Measurements from ENCODE around the gene MAP2K5. TPM values are rescaled to one million over a fixed set of nuclear protein-coding genes. Genes with fewer than 3 reads are reported as not detected.

The MAP2K5 gene
- total RNA-seq, 4 donors from 2014 or later = 7.7 to 15.1 (median 12.0) TPM

GRCh38 chr15:67521783-67522568 lies 20.5 kb upstream of the MAP2K5 start:
- 0 to 2% methylated on average over 9 to 12 of the region's 23 CpGs for WGBS, 2 donors (ENCODE audit: low coverage in 1 of 2)

GRCh38 chr15:67523330-67523729 lies 19.2 kb upstream of the MAP2K5 start:
- peak overlapping the region in 2 of 4 donors; percentile 96 to 97 for H3K27ac ChIP-seq

More at GRCh38 chr15:67521783-67522568, 20.5 kb upstream of the MAP2K5 start:
- ATAC-seq = peak; percentile 42
- Histone ChIP-seq H3K27ac (peak overlapping the region; percentile 85 to 97 (median 96)), H3K4me1 (peaks cover 2 to 28% (median 5%) of the 10 kb centered on the region in 3 donors), H3K4me3 (peak overlapping the region; percentile 47 to 87), H3K36me3 (peaks cover 0 to 5% of the 10 kb centered on the region in 2 donors), H3K9me3 (no peaks in the 10 kb centered on the region), H3K27me3 (no peaks in the 10 kb centered on the region)
- TF ChIP-seq POLR2AphosphoS5 (IDR thresholded peaks at IDR 0.05) = peak; percentile 52
- TF ChIP-seq CTCF (IDR thresholded peaks at IDR 0.05) = peak in 1 of 4 experiments; percentile 6
- TF ChIP-seq EP300 (IDR thresholded peaks at IDR 0.05) = no peak
- no peak for TF ChIP-seq POLR2A (IDR thresholded peaks at IDR 0.05)

GRCh38 chr15:67524235-67524634 lies 18.3 kb upstream of the MAP2K5 start:
- Histone ChIP-seq H3K27ac (no peak overlapping the region), H3K36me3 (peaks cover 0 to 21% of the 10 kb centered on the region in 2 donors), H3K27me3 (no peaks in the 10 kb centered on the region), H3K4me3 (no peak overlapping the region), H3K9me3 (no peaks in the 10 kb centered on the region), H3K4me1 (peaks cover 2 to 28% (median 5%) of the 10 kb centered on the region in 3 donors)
- ATAC-seq = no peak
- TF ChIP-seq POLR2AphosphoS5 (IDR thresholded peaks at IDR 0.05) (no peak), POLR2A (IDR thresholded peaks at IDR 0.05) (no peak), EP300 (IDR thresholded peaks at IDR 0.05) (no peak), CTCF (IDR thresholded peaks at IDR 0.05) (no peak)

More at GRCh38 chr15:67523330-67523729, 19.2 kb upstream of the MAP2K5 start:
- WGBS, 2 donors (ENCODE audit: low coverage in 1 of 2) = 57 to 64% methylated on average over 1 of the region's 1 CpG
- TF ChIP-seq CTCF (IDR thresholded peaks at IDR 0.05) = no peak
- TF ChIP-seq POLR2A (IDR thresholded peaks at IDR 0.05) = no peak
- no peak for TF ChIP-seq POLR2AphosphoS5 (IDR thresholded peaks at IDR 0.05)
- TF ChIP-seq EP300 (IDR thresholded peaks at IDR 0.05) = no peak
- H3K36me3 ChIP-seq = peaks cover 0 to 14% of the 10 kb centered on the region in 2 donors
- H3K9me3 ChIP-seq = no peaks in the 10 kb centered on the region
- ATAC-seq = no peak
- H3K27me3 ChIP-seq = no peaks in the 10 kb centered on the region
- peak overlapping the region in 1 of 2 donors; percentile 87 for H3K4me3 ChIP-seq
- H3K4me1 ChIP-seq = peaks cover 2 to 28% (median 5%) of the 10 kb centered on the region in 3 donors

- TF ChIP-seq POLR2AphosphoS5 (IDR thresholded peaks at IDR 0.05) = no peak
- no peak for TF ChIP-seq EP300 (IDR thresholded peaks at IDR 0.05)
- TF ChIP-seq CTCF (IDR thresholded peaks at IDR 0.05) = no peak
- no peak for TF ChIP-seq POLR2A (IDR thresholded peaks at IDR 0.05)
- Histone ChIP-seq H3K4me1 (peaks cover 1 to 9% (median 3%) of the 10 kb centered on the region in 3 donors), H3K27me3 (no peaks in the 10 kb centered on the region), H3K4me3 (no peak overlapping the region), H3K27ac (no peak overlapping the region), H3K9me3 (no peaks in the 10 kb centered on the region), H3K36me3 (peaks cover 0 to 28% of the 10 kb centered on the region in 2 donors)
- ATAC-seq = no peak
- 96% methylated on average over 3 of the region's 3 CpGs for WGBS, 2 donors (ENCODE audit: low coverage in 1 of 2)
These were observed 14.0 kb upstream of the MAP2K5 start for GRCh38 chr15:67528513-67528912.
